ENCODE data around the gene ZEB2. TPM values are rescaled to one million over a fixed set of nuclear protein-coding genes. Genes with fewer than 3 reads are reported as not detected.

Gene ZEB2
- total and polyA plus RNA-seq, 2 of the 13 experiments (the other 11 are each of a cell fraction or from before 2014, with no cell fraction given), result 0.07 TPM; not detected in 1

- DNase-seq (ENCODE audit: low spot score) (no peak), ATAC-seq (no peak), FAIRE-seq (no peak)
- H3K4me2 ChIP-seq (ENCODE audit: low read depth, low read length), result no peak overlapping the region
- H3K79me2 ChIP-seq (ENCODE audit: insufficient read depth, low read length), result no peaks in the 10 kb centered on the region
- no peaks in the 10 kb centered on the region for H3K36me3 ChIP-seq (replicated peaks in 1 of 2; ENCODE audit: control insufficient read depth in 1 of 2, insufficient read depth in 2 of 2, low read length in 2 of 2)
- ChIA-PET POLR2A (no interaction called here), CTCF (ENCODE audit: low intra/inter-chr PET ratio, low total read pairs) (no interaction called here)
- intact Hi-C loops (cut with micrococcal nuclease; ENCODE audit: unreplicated experiment) (no loop called here), in situ Hi-C loops (cut with HindIII; ENCODE audit: extremely low pct_ligation_motif_present, low pct_unique_long_range_greater_than_20kb) (no loop called here)
- no TSS peak for BruUV-seq (replicated peaks)
- H3K9ac ChIP-seq (ENCODE audit: insufficient read depth, low read depth, low read length), result no peak overlapping the region
- no peaks in the 10 kb centered on the region for H3K9me3 ChIP-seq (ENCODE audit: low read length)
- no peaks in the 10 kb centered on the region for H4K20me1 ChIP-seq (ENCODE audit: insufficient read depth, low read length)
- H3K4me1 ChIP-seq (ENCODE audit: insufficient read depth, low read length), result peaks cover 8% of the 10 kb centered on the region; the same call in 1 of the 2 replicates
- H2AFZ ChIP-seq (ENCODE audit: low read length), result no peak overlapping the region
- H3K27me3 ChIP-seq (ENCODE audit: control insufficient read depth in 1 of 2, insufficient read depth in 2 of 2, low read length in 2 of 2), result 0 out of 5 replicates have a peak, but pooled peaks cover 0 to 3% of the 10 kb centered on the region in 2 experiments
- no peak overlapping the region for H3K4me3 ChIP-seq (replicated peaks in 1 of 3; ENCODE audit: insufficient read depth in 1 of 3, low read depth in 2 of 3, low read length in 3 of 3)
- no peak overlapping the region for H3K27ac ChIP-seq (ENCODE audit: extremely low read length, insufficient read depth, low read length)
- TF ChIP-seq ZFY (CRISPR knock-in tag; IDR thresholded peaks at IDR 0.05), result no peak
- peak; percentile 41 for TF ChIP-seq ATF7 (IDR thresholded peaks at IDR 0.05)
- TF ChIP-seq ATF7 (CRISPR knock-in tag; IDR thresholded peaks at IDR 0.05), result no peak
- 43% methylated on average over 10 of the region's 10 CpGs for WGBS (ENCODE audit: low lambda C conversion rate)
These were observed 89.1 kb downstream of the ZEB2 start for GRCh38 chr2:144430722-144431391.

DNA sequence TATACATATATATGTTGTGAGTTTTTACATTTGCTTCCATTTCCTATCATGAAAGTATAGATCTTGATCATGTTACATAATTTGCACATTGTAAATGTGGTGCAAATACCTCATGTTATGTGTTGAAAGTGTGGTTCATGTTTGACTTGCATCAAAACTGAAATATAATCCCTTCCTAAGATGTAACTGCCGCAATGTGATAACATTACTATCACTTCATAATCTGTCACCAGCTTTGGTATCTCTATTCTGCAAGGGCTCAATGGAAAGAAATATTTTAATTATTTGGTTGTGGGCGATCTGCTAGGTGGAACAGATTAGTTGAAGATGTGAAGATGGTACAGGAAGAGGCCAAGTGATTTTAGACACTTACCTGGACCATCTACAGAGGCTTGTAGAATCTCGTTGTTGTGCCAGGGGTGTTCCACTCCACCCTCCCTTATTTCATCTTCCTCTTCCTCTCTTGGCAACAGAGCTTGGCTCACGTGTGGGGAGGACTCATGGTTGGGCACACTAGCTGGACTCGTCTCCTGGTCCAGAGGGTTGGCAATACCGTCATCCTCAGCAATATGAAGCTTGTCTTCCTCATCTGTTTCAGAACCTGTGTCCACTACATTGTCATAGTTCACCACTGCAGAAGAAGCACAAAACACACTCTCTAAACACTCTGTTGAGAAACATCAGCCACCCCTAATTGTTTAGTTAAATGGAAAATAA, 90.4 kb downstream of the ZEB2 start:
- Histone ChIP-seq H3K27me3 (ENCODE audit: control insufficient read depth in 1 of 2, insufficient read depth in 2 of 2, low read length in 2 of 2) (0 out of 5 replicates have a peak, but pooled peaks cover 0 to 3% of the 10 kb centered on the region in 2 experiments), H3K9me3 (ENCODE audit: low read length) (no peaks in the 10 kb centered on the region), H3K4me1 (ENCODE audit: insufficient read depth, low read length) (peaks cover 8% of the 10 kb centered on the region; the same call in 1 of the 2 replicates), H3K9ac (ENCODE audit: insufficient read depth, low read depth, low read length) (no peak overlapping the region), H2AFZ (ENCODE audit: low read length) (no peak overlapping the region), H3K4me3 (replicated peaks in 1 of 3; ENCODE audit: insufficient read depth in 1 of 3, low read depth in 2 of 3, low read length in 3 of 3) (no peak overlapping the region), H3K4me2 (ENCODE audit: low read depth, low read length) (no peak overlapping the region), H3K27ac (ENCODE audit: extremely low read length, insufficient read depth, low read length) (no peak overlapping the region), H4K20me1 (ENCODE audit: insufficient read depth, low read length) (no peaks in the 10 kb centered on the region), H3K79me2 (ENCODE audit: insufficient read depth, low read length) (no peaks in the 10 kb centered on the region), H3K36me3 (replicated peaks in 1 of 2; ENCODE audit: control insufficient read depth in 1 of 2, insufficient read depth in 2 of 2, low read length in 2 of 2) (no peaks in the 10 kb centered on the region)
- WGBS (ENCODE audit: low lambda C conversion rate), result 5% methylated on average over 6 of the region's 6 CpGs
- no peak for FAIRE-seq
- intact Hi-C loops (cut with micrococcal nuclease; ENCODE audit: unreplicated experiment), result no loop called here
- no peak for TF ChIP-seq NFKBIZ (CRISPR knock-in tag; IDR thresholded peaks at IDR 0.05)
- TF ChIP-seq ZNF672 (CRISPR knock-in tag; IDR thresholded peaks at IDR 0.05), result no peak
- TF ChIP-seq ZNF569 (CRISPR knock-in tag; IDR thresholded peaks at IDR 0.05; ENCODE audit: borderline replicate concordance), result no peak
- TF ChIP-seq ZFP37 (CRISPR knock-in tag; IDR thresholded peaks at IDR 0.05; ENCODE audit: borderline replicate concordance), result no peak
- TF ChIP-seq PREB (CRISPR knock-in tag; IDR thresholded peaks at IDR 0.05), result no peak
- TF ChIP-seq, protein P1, sequence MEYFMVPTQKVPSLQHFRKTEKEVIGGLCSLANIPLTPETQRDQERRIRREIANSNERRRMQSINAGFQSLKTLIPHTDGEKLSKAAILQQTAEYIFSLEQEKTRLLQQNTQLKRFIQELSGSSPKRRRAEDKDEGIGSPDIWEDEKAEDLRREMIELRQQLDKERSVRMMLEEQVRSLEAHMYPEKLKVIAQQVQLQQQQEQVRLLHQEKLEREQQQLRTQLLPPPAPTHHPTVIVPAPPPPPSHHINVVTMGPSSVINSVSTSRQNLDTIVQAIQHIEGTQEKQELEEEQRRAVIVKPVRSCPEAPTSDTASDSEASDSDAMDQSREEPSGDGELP (IDR thresholded peaks at IDR 0.05; ENCODE audit: borderline replicate concordance, low read depth), result no peak
- TF ChIP-seq ATAD3A (CRISPR knock-in tag; IDR thresholded peaks at IDR 0.05), result no peak
- no peak for TF ChIP-seq DRAP1 (CRISPR knock-in tag; IDR thresholded peaks at IDR 0.05)
- no peak for TF ChIP-seq ZNF10 (CRISPR knock-in tag; IDR thresholded peaks at IDR 0.05; ENCODE audit: borderline replicate concordance, low read depth)
- TF ChIP-seq PATZ1 (CRISPR knock-in tag; IDR thresholded peaks at IDR 0.05), result no peak
- no TSS peak for BruUV-seq (replicated peaks)
- CTCF ChIA-PET (ENCODE audit: low intra/inter-chr PET ratio, low total read pairs), result no interaction called here
- no peak for DNase-seq (ENCODE audit: low spot score)
- POLR2A ChIA-PET, result no interaction called here
- no peak for ATAC-seq
- in situ Hi-C loops (cut with HindIII; ENCODE audit: extremely low pct_ligation_motif_present, low pct_unique_long_range_greater_than_20kb), result no loop called here

Data from HepG2 (cell line).